ENCODE data around the gene NSD1.

NSD1 gene

GRCh38 chr5:177222269-177222668, 88.7 kb downstream of the NSD1 start:
- Histone ChIP-seq H3K27me3 (replicated peaks; ENCODE audit: control insufficient read depth, insufficient read depth, low read length) (no peaks in the 10 kb centered on the region), H3K4me1 (ENCODE audit: control insufficient read depth, insufficient read depth, low read length) (no peaks in the 10 kb centered on the region), H3K36me3 (ENCODE audit: control insufficient read depth, insufficient read depth, low read length, severe bottlenecking) (peaks cover 12% of the 10 kb centered on the region), H3K9ac (ENCODE audit: low read length) (no peak overlapping the region), H3K4me3 (ENCODE audit: low read length) (no peak overlapping the region), H3K9me3 (ENCODE audit: control insufficient read depth, low read length) (no peaks in the 10 kb centered on the region)
- DNase-seq (ENCODE audit: low read depth), result no peak

- Histone ChIP-seq H3K9me3 (ENCODE audit: control insufficient read depth, low read length) (no peaks in the 10 kb centered on the region), H3K27me3 (replicated peaks; ENCODE audit: control insufficient read depth, insufficient read depth, low read length) (no peaks in the 10 kb centered on the region), H3K9ac (ENCODE audit: low read length) (no peak overlapping the region), H3K4me1 (ENCODE audit: control insufficient read depth, insufficient read depth, low read length) (no peaks in the 10 kb centered on the region), H3K36me3 (ENCODE audit: control insufficient read depth, insufficient read depth, low read length, severe bottlenecking) (peaks cover 7% of the 10 kb centered on the region), H3K4me3 (ENCODE audit: low read length) (no peak overlapping the region)
- DNase-seq (ENCODE audit: low read depth), result no peak
These were observed 92.2 kb downstream of the NSD1 start for GRCh38 chr5:177225798-177226197.

GRCh38 chr5:177226860-177227259, 93.3 kb downstream of the NSD1 start:
- Histone ChIP-seq H3K4me3 (ENCODE audit: low read length) (no peak overlapping the region), H3K9me3 (ENCODE audit: control insufficient read depth, low read length) (no peaks in the 10 kb centered on the region), H3K36me3 (ENCODE audit: control insufficient read depth, insufficient read depth, low read length, severe bottlenecking) (peaks cover 7% of the 10 kb centered on the region), H3K4me1 (ENCODE audit: control insufficient read depth, insufficient read depth, low read length) (no peaks in the 10 kb centered on the region), H3K9ac (ENCODE audit: low read length) (no peak overlapping the region), H3K27me3 (replicated peaks; ENCODE audit: control insufficient read depth, insufficient read depth, low read length) (no peaks in the 10 kb centered on the region)
- DNase-seq (ENCODE audit: low read depth), result peak; percentile 51

- Histone ChIP-seq H3K9ac (ENCODE audit: low read length) (no peak overlapping the region), H3K27me3 (replicated peaks; ENCODE audit: control insufficient read depth, insufficient read depth, low read length) (no peaks in the 10 kb centered on the region), H3K4me3 (ENCODE audit: low read length) (no peak overlapping the region), H3K9me3 (ENCODE audit: control insufficient read depth, low read length) (no peaks in the 10 kb centered on the region), H3K36me3 (ENCODE audit: control insufficient read depth, insufficient read depth, low read length, severe bottlenecking) (peaks cover 7% of the 10 kb centered on the region), H3K4me1 (ENCODE audit: control insufficient read depth, insufficient read depth, low read length) (peaks cover 9% of the 10 kb centered on the region)
- no peak for DNase-seq (ENCODE audit: low read depth)
These were observed 95.2 kb downstream of the NSD1 start for GRCh38 chr5:177228751-177229150.

- no peaks in the 10 kb centered on the region for H3K9me3 ChIP-seq (ENCODE audit: control insufficient read depth, low read length)
- no peaks in the 10 kb centered on the region for H3K27me3 ChIP-seq (replicated peaks; ENCODE audit: control insufficient read depth, insufficient read depth, low read length)
- peaks cover 3% of the 10 kb centered on the region for H3K36me3 ChIP-seq (ENCODE audit: control insufficient read depth, insufficient read depth, low read length, severe bottlenecking)
- H3K9ac ChIP-seq (ENCODE audit: low read length), result no peak overlapping the region
- peaks cover 9% of the 10 kb centered on the region for H3K4me1 ChIP-seq (ENCODE audit: control insufficient read depth, insufficient read depth, low read length)
- H3K4me3 ChIP-seq (ENCODE audit: low read length), result no peak overlapping the region
- no peak for DNase-seq (ENCODE audit: low read depth)
These were observed 97.1 kb downstream of the NSD1 start for GRCh38 chr5:177230660-177231059.

- DNase-seq (ENCODE audit: low read depth), result no peak
- no peak overlapping the region for H3K4me3 ChIP-seq (ENCODE audit: low read length)
- H3K9me3 ChIP-seq (ENCODE audit: control insufficient read depth, low read length), result no peaks in the 10 kb centered on the region
- H3K27me3 ChIP-seq (replicated peaks; ENCODE audit: control insufficient read depth, insufficient read depth, low read length), result no peaks in the 10 kb centered on the region
- peaks cover 9% of the 10 kb centered on the region for H3K4me1 ChIP-seq (ENCODE audit: control insufficient read depth, insufficient read depth, low read length)
- peaks cover 10% of the 10 kb centered on the region for H3K36me3 ChIP-seq (ENCODE audit: control insufficient read depth, insufficient read depth, low read length, severe bottlenecking)
- H3K9ac ChIP-seq (ENCODE audit: low read length), result no peak overlapping the region
These were observed 98.1 kb downstream of the NSD1 start for GRCh38 chr5:177231479-177232250.

- H3K36me3 ChIP-seq (ENCODE audit: control insufficient read depth, insufficient read depth, low read length, severe bottlenecking), result peaks cover 13% of the 10 kb centered on the region
- no peak for DNase-seq (ENCODE audit: low read depth)
- no peak overlapping the region for H3K4me3 ChIP-seq (ENCODE audit: low read length)
- no peaks in the 10 kb centered on the region for H3K9me3 ChIP-seq (ENCODE audit: control insufficient read depth, low read length)
- no peak overlapping the region for H3K9ac ChIP-seq (ENCODE audit: low read length)
- H3K4me1 ChIP-seq (ENCODE audit: control insufficient read depth, insufficient read depth, low read length), result peaks cover 9% of the 10 kb centered on the region
- no peaks in the 10 kb centered on the region for H3K27me3 ChIP-seq (replicated peaks; ENCODE audit: control insufficient read depth, insufficient read depth, low read length)
These were observed 98.8 kb downstream of the NSD1 start for GRCh38 chr5:177232358-177232757.

GRCh38 chr5:177232761-177233160, 99.2 kb downstream of the NSD1 start:
- Histone ChIP-seq H3K9ac (ENCODE audit: low read length) (no peak overlapping the region), H3K36me3 (ENCODE audit: control insufficient read depth, insufficient read depth, low read length, severe bottlenecking) (peaks cover 16% of the 10 kb centered on the region), H3K27me3 (replicated peaks; ENCODE audit: control insufficient read depth, insufficient read depth, low read length) (no peaks in the 10 kb centered on the region), H3K9me3 (ENCODE audit: control insufficient read depth, low read length) (no peaks in the 10 kb centered on the region), H3K4me1 (ENCODE audit: control insufficient read depth, insufficient read depth, low read length) (peaks cover 9% of the 10 kb centered on the region), H3K4me3 (ENCODE audit: low read length) (no peak overlapping the region)
- peak; percentile 41 for DNase-seq (ENCODE audit: low read depth)

GRCh38 chr5:177233206-177233605, 99.6 kb downstream of the NSD1 start:
- peak; percentile 34 for DNase-seq (ENCODE audit: low read depth)
- Histone ChIP-seq H3K36me3 (ENCODE audit: control insufficient read depth, insufficient read depth, low read length, severe bottlenecking) (peaks cover 20% of the 10 kb centered on the region), H3K27me3 (replicated peaks; ENCODE audit: control insufficient read depth, insufficient read depth, low read length) (no peaks in the 10 kb centered on the region), H3K4me1 (ENCODE audit: control insufficient read depth, insufficient read depth, low read length) (peaks cover 9% of the 10 kb centered on the region), H3K9ac (ENCODE audit: low read length) (no peak overlapping the region), H3K4me3 (ENCODE audit: low read length) (no peak overlapping the region), H3K9me3 (ENCODE audit: control insufficient read depth, low read length) (no peaks in the 10 kb centered on the region)

GRCh38 chr5:177233802-177234201, 100.2 kb downstream of the NSD1 start:
- Histone ChIP-seq H3K36me3 (ENCODE audit: control insufficient read depth, insufficient read depth, low read length, severe bottlenecking) (peaks cover 26% of the 10 kb centered on the region), H3K9ac (ENCODE audit: low read length) (no peak overlapping the region), H3K9me3 (ENCODE audit: control insufficient read depth, low read length) (no peaks in the 10 kb centered on the region), H3K4me1 (ENCODE audit: control insufficient read depth, insufficient read depth, low read length) (peaks cover 9% of the 10 kb centered on the region), H3K27me3 (replicated peaks; ENCODE audit: control insufficient read depth, insufficient read depth, low read length) (no peaks in the 10 kb centered on the region), H3K4me3 (ENCODE audit: low read length) (no peak overlapping the region)
- DNase-seq (ENCODE audit: low read depth), result no peak

- no peak overlapping the region for H3K9ac ChIP-seq (ENCODE audit: low read length)
- no peaks in the 10 kb centered on the region for H3K27me3 ChIP-seq (replicated peaks; ENCODE audit: control insufficient read depth, insufficient read depth, low read length)
- H3K4me1 ChIP-seq (ENCODE audit: control insufficient read depth, insufficient read depth, low read length), result peaks cover 9% of the 10 kb centered on the region
- DNase-seq (ENCODE audit: low read depth), result no peak
- H3K4me3 ChIP-seq (ENCODE audit: low read length), result no peak overlapping the region
- no peaks in the 10 kb centered on the region for H3K9me3 ChIP-seq (ENCODE audit: control insufficient read depth, low read length)
- H3K36me3 ChIP-seq (ENCODE audit: control insufficient read depth, insufficient read depth, low read length, severe bottlenecking), result peaks cover 37% of the 10 kb centered on the region
These were observed 101.3 kb downstream of the NSD1 start for GRCh38 chr5:177234841-177235240.

GRCh38 chr5:177241768-177242167, 108.2 kb downstream of the NSD1 start:
- no peak for DNase-seq (ENCODE audit: low read depth)
- H3K4me1 ChIP-seq (ENCODE audit: control insufficient read depth, insufficient read depth, low read length), result peaks cover 3% of the 10 kb centered on the region
- no peaks in the 10 kb centered on the region for H3K9me3 ChIP-seq (ENCODE audit: control insufficient read depth, low read length)
- H3K36me3 ChIP-seq (ENCODE audit: control insufficient read depth, insufficient read depth, low read length, severe bottlenecking), result peaks cover 52% of the 10 kb centered on the region
- no peak overlapping the region for H3K4me3 ChIP-seq (ENCODE audit: low read length)
- H3K9ac ChIP-seq (ENCODE audit: low read length), result no peak overlapping the region
- H3K27me3 ChIP-seq (replicated peaks; ENCODE audit: control insufficient read depth, insufficient read depth, low read length), result no peaks in the 10 kb centered on the region

Data from adipocyte (in vitro differentiated cells).